ENCODE data around the gene MRPL42. TPM values are rescaled to one million over a fixed set of nuclear protein-coding genes. Genes with fewer than 3 reads are reported as not detected.

MRPL42 gene
- total RNA-seq, 2 donors from 2014 or later: 42.2 to 70.0 TPM

Other genes with a start within 250 kb of the MRPL42 start
- 10 to 100 TPM; 41.2 to 51.6 TPM for gene NUDT4, start 89.6 kb upstream of the MRPL42 start, total RNA-seq
- gene UBE2N, start 25.6 kb upstream of the MRPL42 start, total RNA-seq: 100 to 1,000 TPM; 128 to 252 TPM
- gene SOCS2, start 105.2 kb downstream of the MRPL42 start, total RNA-seq: 10 to 100 TPM; 29.4 to 36.6 TPM
- 10 to 100 TPM; 21.4 to 23.0 TPM for gene CRADD, start 209.9 kb downstream of the MRPL42 start, total RNA-seq